ENCODE results near the gene NAB1. TPM values are rescaled to one million over a fixed set of nuclear protein-coding genes. Genes with fewer than 3 reads are reported as not detected.
"Not testable (repeated sequence)": the region's sequence is repeated elsewhere in the genome, so short reads cannot be mapped to it uniquely, and the experiment has no call there.

NAB1 gene
- total RNA-seq, 1 donor from 2014 or later = 31.3 TPM

DNA sequence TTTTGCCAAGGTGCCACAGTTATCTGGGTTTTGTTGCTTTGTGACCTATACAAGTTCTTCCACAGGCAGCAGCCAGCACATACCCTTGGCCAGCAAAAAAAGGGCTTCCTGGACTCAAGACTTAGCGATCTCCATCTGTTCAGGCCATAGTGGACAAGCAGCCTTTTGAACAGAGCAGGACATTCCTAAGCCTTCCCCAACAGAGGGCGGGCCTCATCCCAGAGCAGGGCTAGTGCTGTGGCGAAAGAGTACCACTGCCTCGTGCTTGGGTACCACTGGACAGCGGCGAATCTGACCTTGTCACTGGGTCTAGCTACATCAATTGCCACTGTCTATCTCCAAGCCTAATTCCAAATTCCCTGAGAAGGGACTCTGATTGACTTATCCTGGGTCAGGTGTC lies 56.4 kb downstream of the NAB1 start:
- ATAC-seq (ENCODE audit: low read depth) (no peak), DNase-seq (no peak)
- intact Hi-C loops (cut with micrococcal nuclease) = no loop called here
- Mint-ChIP-seq H3K27ac (no peak overlapping the region), H3K9me3 (no peaks in the 10 kb centered on the region), H3K36me3 (ENCODE audit: low read depth) (no peaks in the 10 kb centered on the region), H3K4me3 (no peak overlapping the region), H3K27me3 (no peaks in the 10 kb centered on the region), H3K4me1 (peaks cover 5% of the 10 kb centered on the region)
- ChIA-PET POLR2A (no interaction called here), CTCF (no interaction called here)
- TF ChIP-seq, protein P1, sequence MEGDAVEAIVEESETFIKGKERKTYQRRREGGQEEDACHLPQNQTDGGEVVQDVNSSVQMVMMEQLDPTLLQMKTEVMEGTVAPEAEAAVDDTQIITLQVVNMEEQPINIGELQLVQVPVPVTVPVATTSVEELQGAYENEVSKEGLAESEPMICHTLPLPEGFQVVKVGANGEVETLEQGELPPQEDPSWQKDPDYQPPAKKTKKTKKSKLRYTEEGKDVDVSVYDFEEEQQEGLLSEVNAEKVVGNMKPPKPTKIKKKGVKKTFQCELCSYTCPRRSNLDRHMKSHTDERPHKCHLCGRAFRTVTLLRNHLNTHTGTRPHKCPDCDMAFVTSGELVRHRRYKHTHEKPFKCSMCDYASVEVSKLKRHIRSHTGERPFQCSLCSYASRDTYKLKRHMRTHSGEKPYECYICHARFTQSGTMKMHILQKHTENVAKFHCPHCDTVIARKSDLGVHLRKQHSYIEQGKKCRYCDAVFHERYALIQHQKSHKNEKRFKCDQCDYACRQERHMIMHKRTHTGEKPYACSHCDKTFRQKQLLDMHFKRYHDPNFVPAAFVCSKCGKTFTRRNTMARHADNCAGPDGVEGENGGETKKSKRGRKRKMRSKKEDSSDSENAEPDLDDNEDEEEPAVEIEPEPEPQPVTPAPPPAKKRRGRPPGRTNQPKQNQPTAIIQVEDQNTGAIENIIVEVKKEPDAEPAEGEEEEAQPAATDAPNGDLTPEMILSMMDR (IDR thresholded peaks at IDR 0.05) = no peak

GRCh38 chr2:190707726-190708125 lies 58.8 kb downstream of the NAB1 start:
- Mint-ChIP-seq H3K4me1 (no peaks in the 10 kb centered on the region), H3K9me3 (no peaks in the 10 kb centered on the region), H3K36me3 (ENCODE audit: low read depth) (no peaks in the 10 kb centered on the region), H3K4me3 (no peak overlapping the region), H3K27me3 (no peaks in the 10 kb centered on the region), H3K27ac (no peak overlapping the region)
- POLR2A ChIA-PET = no interaction called here
- intact Hi-C loops (cut with micrococcal nuclease) = no loop called here
- TF ChIP-seq, protein P1 (IDR thresholded peaks at IDR 0.05) = no peak
- no peak for ATAC-seq (ENCODE audit: low read depth)
- no peak for DNase-seq
- CTCF ChIA-PET = interaction anchor here (2.0 kb wide), 1 partner anchor 27 kb away, joined by 5 read pairs; no protein-coding TSS in a partner anchor

- intact Hi-C loops (cut with micrococcal nuclease); DNase-seq; H3K27me3 Mint-ChIP-seq; H3K9me3 Mint-ChIP-seq; H3K36me3 Mint-ChIP-seq (ENCODE audit: low read depth); ATAC-seq (ENCODE audit: low read depth); H3K27ac Mint-ChIP-seq; H3K4me1 Mint-ChIP-seq; H3K4me3 Mint-ChIP-seq: not testable (repeated sequence)
- ChIA-PET CTCF (interaction anchor here (2.0 kb wide), 1 partner anchor 28 kb away, joined by 5 read pairs; no protein-coding TSS in a partner anchor), POLR2A (interaction anchor here (0.7 kb wide), 1 partner anchor 8 kb away, joined by 11 read pairs; no protein-coding TSS in a partner anchor)
Observed at GRCh38 chr2:190708650-190709049, 59.8 kb downstream of the NAB1 start.

DNA sequence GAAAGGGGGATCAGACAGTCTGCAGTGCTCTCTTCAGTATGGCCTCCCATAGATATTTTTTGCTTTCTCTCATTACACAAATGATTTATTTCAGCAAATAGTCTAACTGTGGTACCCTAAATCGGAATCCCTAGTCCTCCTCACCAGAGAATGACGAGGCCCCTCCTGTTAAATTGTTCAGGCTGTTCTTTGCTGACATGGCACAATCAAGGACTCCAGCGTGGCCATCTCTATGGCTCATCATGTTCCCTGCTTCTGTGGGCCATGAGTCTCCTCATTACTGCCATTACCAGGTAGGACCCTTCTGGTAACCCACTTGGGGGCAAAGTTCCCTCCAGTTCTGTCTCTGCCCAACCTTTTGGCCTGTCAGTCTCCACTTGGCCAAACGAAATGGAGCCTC lies 62.2 kb downstream of the NAB1 start:
- ATAC-seq (ENCODE audit: low read depth) = no peak
- H3K27ac Mint-ChIP-seq = no peak overlapping the region
- H3K27me3 Mint-ChIP-seq = no peaks in the 10 kb centered on the region
- H3K9me3 Mint-ChIP-seq = no peaks in the 10 kb centered on the region
- POLR2A ChIA-PET = no interaction called here
- no peak for DNase-seq
- TF ChIP-seq, protein P1 (IDR thresholded peaks at IDR 0.05) = no peak
- CTCF ChIA-PET = no interaction called here
- no peak overlapping the region for H3K4me3 Mint-ChIP-seq
- intact Hi-C loops (cut with micrococcal nuclease) = no loop called here
- no peaks in the 10 kb centered on the region for H3K36me3 Mint-ChIP-seq (ENCODE audit: low read depth)
- H3K4me1 Mint-ChIP-seq = no peaks in the 10 kb centered on the region

GRCh38 chr2:190713471-190713870 lies 64.6 kb downstream of the NAB1 start:
- H3K9me3 Mint-ChIP-seq = no peaks in the 10 kb centered on the region

More at GRCh38 chr2:190713471-190713870, 64.6 kb downstream of the NAB1 start:
- DNase-seq = no peak
- POLR2A ChIA-PET = no interaction called here
- peaks cover 3% of the 10 kb centered on the region for H3K4me1 Mint-ChIP-seq
- H3K27ac Mint-ChIP-seq = no peak overlapping the region
- no peaks in the 10 kb centered on the region for H3K27me3 Mint-ChIP-seq
- CTCF ChIA-PET = no interaction called here
- TF ChIP-seq, protein P1 (IDR thresholded peaks at IDR 0.05) = no peak
- intact Hi-C loops (cut with micrococcal nuclease) = no loop called here
- no peak overlapping the region for H3K4me3 Mint-ChIP-seq
- no peaks in the 10 kb centered on the region for H3K36me3 Mint-ChIP-seq (ENCODE audit: low read depth)
- no peak for ATAC-seq (ENCODE audit: low read depth)
